ENCODE data around the gene SND1.
"Not testable (repeated sequence)": the region's sequence is repeated elsewhere in the genome, so short reads cannot be mapped to it uniquely, and the experiment has no call there.

The SND1 gene

GRCh38 chr7:127653396-127653795, 1.4 kb downstream of the SND1 start:
- no peak for DNase-seq (ENCODE audit: low spot score)

GRCh38 chr7:127654404-127655394, 2.7 kb downstream of the SND1 start:
- DNase-seq (ENCODE audit: low spot score) = no peak

- no peak for DNase-seq (ENCODE audit: low spot score)
Measured at GRCh38 chr7:127655720-127656119, 3.7 kb downstream of the SND1 start.

- DNase-seq (ENCODE audit: low spot score) = no peak
Measured at GRCh38 chr7:127657500-127657899, 5.5 kb downstream of the SND1 start.

- DNase-seq (ENCODE audit: low spot score) = no peak
Measured at GRCh38 chr7:127658970-127659630, 7.1 kb downstream of the SND1 start.

- no peak for DNase-seq (ENCODE audit: low spot score)
Measured at GRCh38 chr7:127665922-127666321, 13.9 kb downstream of the SND1 start.

GRCh38 chr7:127666602-127667001, 14.6 kb downstream of the SND1 start:
- DNase-seq (ENCODE audit: low spot score) = no peak

GRCh38 chr7:127667017-127667670, 15.2 kb downstream of the SND1 start:
- peak; percentile 97 for DNase-seq (ENCODE audit: low spot score)

- DNase-seq (ENCODE audit: low spot score) = peak; percentile 59
Measured at GRCh38 chr7:127667759-127668530, 16.0 kb downstream of the SND1 start.

GRCh38 chr7:127671341-127671740, 19.3 kb downstream of the SND1 start:
- DNase-seq (ENCODE audit: low spot score) = no peak

- DNase-seq (ENCODE audit: low spot score) = no peak
Measured at GRCh38 chr7:127673902-127674301, 21.9 kb downstream of the SND1 start.

GRCh38 chr7:127674361-127674760, 22.4 kb downstream of the SND1 start:
- DNase-seq (ENCODE audit: low spot score) = no peak

- DNase-seq (ENCODE audit: low spot score) = not testable (repeated sequence)
Measured at GRCh38 chr7:127674923-127675322, 22.9 kb downstream of the SND1 start.

- DNase-seq (ENCODE audit: low spot score) = no peak
Measured at GRCh38 chr7:127675721-127676120, 23.7 kb downstream of the SND1 start.

GRCh38 chr7:127677433-127678230, 25.6 kb downstream of the SND1 start:
- DNase-seq (ENCODE audit: low spot score) = no peak

- no peak for DNase-seq (ENCODE audit: low spot score)
Measured at GRCh38 chr7:127678337-127678736, 26.3 kb downstream of the SND1 start.

GRCh38 chr7:127678947-127679346, 27.0 kb downstream of the SND1 start:
- DNase-seq (ENCODE audit: low spot score) = no peak

- no peak for DNase-seq (ENCODE audit: low spot score)
Measured at GRCh38 chr7:127680983-127681382, 29.0 kb downstream of the SND1 start.

- DNase-seq (ENCODE audit: low spot score) = no peak
Measured at GRCh38 chr7:127682140-127682539, 30.1 kb downstream of the SND1 start.

- peak; percentile 38 for DNase-seq (ENCODE audit: low spot score)
Measured at GRCh38 chr7:127683776-127684681, 32.0 kb downstream of the SND1 start.
